ENCODE data around the gene TRPM6.

The TRPM6 gene

DNA sequence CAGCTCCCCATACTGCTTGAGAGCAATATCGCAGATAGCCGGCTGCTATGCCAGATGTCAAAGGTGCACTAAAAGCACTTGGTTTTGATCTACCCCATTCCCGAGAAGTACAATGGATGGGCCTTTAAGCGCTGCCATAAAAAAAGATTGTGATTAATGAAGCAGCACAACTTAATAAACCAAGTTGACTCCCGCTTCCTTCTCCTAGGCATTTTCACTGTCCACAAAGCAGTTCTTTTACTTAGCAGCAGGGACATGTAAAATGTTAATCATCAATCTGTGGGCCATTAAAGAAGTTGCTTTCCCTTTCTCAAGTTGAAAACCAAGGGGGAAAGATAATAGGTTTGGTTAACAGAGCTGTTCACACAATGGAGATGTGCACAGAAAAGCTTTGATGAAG, 176.4 kb downstream of the TRPM6 start:
- DNase-seq (ENCODE audit: low read depth in 2 of 2), result no peak

DNA sequence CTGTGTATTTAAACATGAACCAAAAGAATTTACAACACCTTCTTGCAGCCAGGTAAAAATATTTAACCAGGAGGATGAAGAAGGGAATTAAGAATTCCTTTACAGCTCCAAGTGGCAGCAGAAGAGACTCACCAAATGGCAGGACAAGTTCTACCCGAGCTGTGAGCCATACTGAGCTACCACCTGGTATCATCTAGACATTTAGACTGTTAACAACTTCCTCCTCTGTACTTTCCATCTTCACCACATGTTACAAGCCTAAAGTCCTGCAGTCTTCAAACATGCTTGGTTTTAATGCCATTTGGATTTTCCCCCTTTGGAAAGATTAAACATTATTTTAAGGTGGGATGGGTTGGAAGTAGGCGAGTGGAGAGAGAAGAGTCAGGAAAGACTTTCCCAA, 190.2 kb downstream of the TRPM6 start:
- DNase-seq (ENCODE audit: low read depth in 2 of 2), result no peak

DNA sequence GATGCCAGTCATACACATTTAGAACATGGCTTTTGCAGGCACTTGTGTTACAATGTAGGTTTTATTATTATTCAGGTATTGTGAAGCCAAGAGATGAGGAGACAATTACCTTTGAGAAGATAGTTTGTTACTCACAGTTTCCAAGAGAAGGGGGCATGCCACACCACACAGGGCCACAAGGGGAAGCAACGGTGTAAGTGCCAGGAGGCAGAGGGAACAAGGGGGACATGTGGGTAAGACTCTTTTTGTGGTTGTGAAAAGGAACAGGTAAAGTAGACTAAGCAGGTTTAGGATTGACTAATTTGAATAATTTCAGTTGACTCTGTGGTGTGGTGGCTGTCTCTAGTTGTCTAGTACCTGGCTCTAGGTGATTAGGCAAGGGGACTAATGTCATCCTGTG, 191.2 kb downstream of the TRPM6 start:
- DNase-seq (ENCODE audit: low read depth in 2 of 2), result no peak

DNA sequence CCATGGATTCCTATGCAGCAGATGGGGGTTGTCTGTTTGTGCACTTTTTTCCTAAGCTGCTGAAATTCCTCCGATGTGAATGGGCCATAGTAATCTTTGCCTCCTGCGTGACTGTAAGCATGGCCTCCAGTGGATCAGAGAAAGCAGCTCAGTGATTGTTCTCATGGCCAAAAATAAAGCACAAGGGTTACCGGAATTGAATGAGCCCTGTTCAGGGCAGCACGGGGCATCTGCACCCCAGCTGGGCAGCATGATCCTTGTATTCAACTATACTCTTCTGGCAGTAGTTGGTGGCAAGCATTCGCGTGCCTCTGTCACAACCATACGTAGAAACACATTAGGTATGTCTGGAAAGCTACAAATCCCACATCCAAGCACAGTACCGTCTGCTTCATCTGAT, 196.7 kb downstream of the TRPM6 start:
- DNase-seq (ENCODE audit: low read depth in 2 of 2), result no peak

DNA sequence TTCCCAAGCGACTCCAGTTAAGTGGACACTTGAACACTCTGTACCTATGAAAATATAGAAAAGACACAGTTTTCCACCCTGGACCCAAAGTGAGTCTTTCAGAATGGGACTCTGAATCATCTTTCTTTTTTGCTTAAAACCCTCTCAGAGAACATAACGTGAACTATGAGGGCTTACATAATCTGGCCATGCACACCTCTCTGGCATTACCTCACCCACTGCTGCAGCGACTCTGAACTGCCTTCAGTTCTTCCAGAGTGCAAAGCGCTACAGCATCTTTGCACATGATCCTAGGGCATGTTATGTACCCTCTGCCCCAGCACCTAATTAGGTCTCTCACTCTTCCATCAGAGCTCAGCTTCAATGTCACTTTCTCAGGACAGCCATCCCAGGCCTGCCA, 204.4 kb downstream of the TRPM6 start:
- DNase-seq (ENCODE audit: low read depth in 2 of 2), result no peak

DNA sequence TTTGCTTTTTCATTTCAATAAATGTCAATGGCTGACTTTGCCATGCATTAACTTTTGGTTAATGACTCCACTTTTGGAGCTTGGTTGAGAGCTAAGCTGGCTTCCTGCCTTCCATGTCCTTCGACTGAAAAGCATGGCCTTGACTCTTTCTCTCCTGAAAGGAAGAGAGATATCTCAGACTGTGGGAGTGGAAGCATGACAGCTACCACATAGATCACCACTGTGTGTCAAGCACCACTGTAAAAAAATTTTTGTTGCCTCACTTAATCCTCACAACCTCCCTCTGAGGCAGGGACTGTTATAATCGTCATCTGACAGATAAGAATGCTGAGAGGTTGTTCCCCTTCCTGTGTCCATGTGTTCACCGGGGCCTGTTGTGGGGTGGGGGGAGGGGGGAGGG, 205.8 kb downstream of the TRPM6 start:
- no peak for DNase-seq (ENCODE audit: low read depth in 2 of 2)

DNA sequence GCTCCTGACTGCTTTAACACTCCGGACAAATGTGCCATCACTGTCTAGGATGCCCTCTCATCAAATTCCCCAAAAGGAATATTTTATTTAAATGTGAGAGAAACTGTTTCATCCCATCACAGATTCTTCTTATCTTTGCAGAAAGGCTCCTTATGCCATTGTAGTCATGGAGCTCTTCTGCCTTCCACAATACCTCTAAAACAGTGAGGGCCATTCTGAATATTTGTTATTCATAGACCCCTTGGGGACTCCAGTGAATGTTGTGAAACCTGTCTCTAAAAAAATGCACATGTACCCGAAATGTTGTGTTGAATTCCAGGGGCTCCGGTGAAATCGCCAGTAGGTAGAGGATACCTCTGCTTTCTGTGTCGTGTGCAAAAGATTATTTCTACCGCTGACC, 213.6 kb downstream of the TRPM6 start:
- no peak for DNase-seq (ENCODE audit: low read depth in 2 of 2)

Measured in stimulated activated CD4-positive, alpha-beta T cell treated with anti-CD3 and anti-CD28 coated beads, Interleukin-4, amount 100 ng/mL, for 48 hours (primary cell).